IMR-90 (cell line): Measurements from ENCODE around the gene ALK. TPM values are rescaled to one million over a fixed set of nuclear protein-coding genes. Genes with fewer than 3 reads are reported as not detected.

Source experiments
- ATAC-seq: fragments of 200-7000 bp; cut with Tn5 transposase; 2 replicates; pipeline ENCODE4 v1.9.1; 2020; ENCODE audit warnings: low read depth, mild to moderate bottlenecking, moderate library complexity
- BruUV-seq: library from RNA; stranded (reverse); fragments of 400-500 nt; replicated peaks from 2 replicates; lab custom pipeline; 2021; lab: Mats Ljungman, UMichigan
- CTCF ChIA-PET: fragments of 300-600 bp; formaldehyde crosslinking; extraction: SDS; loops from one replicate; lab custom pipeline; 2021; ENCODE audit warnings: antibody characterized with exemption; lab: Yijun Ruan, JAX
- POLR2A ChIA-PET: fragments of 300-600 bp; sonication (Branson Sonifier 250); formaldehyde crosslinking; loops from one replicate; lab custom pipeline; 2022; ENCODE audit warnings: antibody characterized with exemption; ENCODE audit not compliant: unreplicated experiment; lab: Charles Lee
- DNase-seq: peaks from one replicate; pipeline ENCODE4 v3.0.0; 2013
- H2AFZ ChIP-seq: replicated peaks from 2 replicates; pipeline ENCODE3; 2013; ENCODE audit warnings: low read length, mild to moderate bottlenecking; ENCODE audit not compliant: poor library complexity
- H2AK5ac ChIP-seq: 2 replicates; pipeline ENCODE4 v1.6.1; 2013; ENCODE audit warnings: low read depth, low read length, inconsistent platforms
- H2AK9ac ChIP-seq: replicated peaks from 2 replicates; pipeline ENCODE3; 2013; ENCODE audit warnings: mild to moderate bottlenecking, low read depth, low read length, moderate library complexity; ENCODE audit not compliant: poor library complexity
- H2BK120ac ChIP-seq: 2 replicates; pipeline ENCODE4 v1.6.1; 2013; ENCODE audit warnings: low read depth, low read length, inconsistent platforms
- H2BK15ac ChIP-seq: 3 replicates; pipeline ENCODE4 v1.6.1; 2013; ENCODE audit warnings: low read depth, low read length, inconsistent platforms
- H2BK20ac ChIP-seq: 2 replicates; pipeline ENCODE4 v1.6.1; 2013; ENCODE audit warnings: low read depth, mild to moderate bottlenecking, inconsistent platforms, low read length, moderate library complexity
- H2BK5ac ChIP-seq: 2 replicates; pipeline ENCODE4 v1.6.1; 2013; ENCODE audit warnings: mild to moderate bottlenecking, low read depth, low read length, inconsistent platforms; ENCODE audit not compliant: poor library complexity, severe bottlenecking
- H3K14ac ChIP-seq: replicated peaks from 2 replicates; pipeline ENCODE4 v1.6.1; 2013; ENCODE audit warnings: low read depth, low read length, inconsistent platforms
- H3K18ac ChIP-seq: 2 replicates; pipeline ENCODE4 v1.6.1; 2013; ENCODE audit warnings: low read depth, low read length, control low read depth
- H3K23ac ChIP-seq: 2 replicates; pipeline ENCODE4 v1.6.1; 2013; ENCODE audit warnings: low read depth, low read length, inconsistent platforms
- H3K27ac ChIP-seq: 2 replicates; pipeline ENCODE4 v1.5.1; 2013; ENCODE audit warnings: mild to moderate bottlenecking, control low read depth, low read length; ENCODE audit not compliant: insufficient read depth
- H3K27me3 ChIP-seq: 2 replicates; pipeline ENCODE4 v1.6.1; 2013; ENCODE audit warnings: low read length; ENCODE audit not compliant: control insufficient read depth, insufficient read depth
- H3K36me3 ChIP-seq: 2 replicates; pipeline ENCODE4 v1.6.1; 2013; ENCODE audit warnings: low read length, mixed read lengths; ENCODE audit not compliant: control insufficient read depth, insufficient read depth
- H3K4ac ChIP-seq: 2 replicates; pipeline ENCODE4 v1.6.1; 2013; ENCODE audit warnings: low read depth, low read length, inconsistent platforms
- H3K4me1 ChIP-seq: 2 replicates; pipeline ENCODE4 v1.6.1; 2013; ENCODE audit warnings: low read length, mixed read lengths; ENCODE audit not compliant: control insufficient read depth, insufficient read depth
- H3K4me2 ChIP-seq: 2 replicates; pipeline ENCODE4 v1.6.1; 2013; ENCODE audit warnings: low read depth, mild to moderate bottlenecking, control low read depth, low read length, moderate library complexity
- H3K4me3 ChIP-seq: 2 replicates; pipeline ENCODE4 v1.5.1; 2013; ENCODE audit warnings: low read depth, mild to moderate bottlenecking, control low read depth, low read length, moderate library complexity; ENCODE audit not compliant: insufficient read depth
- H3K56ac ChIP-seq: 2 replicates; pipeline ENCODE4 v1.6.1; 2013; ENCODE audit warnings: low read length, inconsistent platforms; ENCODE audit not compliant: insufficient read depth; ENCODE audit errors: extremely low read depth
- H3K79me1 ChIP-seq, 2 experiments: 2 replicates each; pipeline ENCODE4 v1.6.1; 2013; ENCODE audit warnings: low read length in 2 of 2, inconsistent platforms in 1 of 2, low read depth in 1 of 2
- H3K9ac ChIP-seq: 2 replicates; pipeline ENCODE4 v1.6.1; 2013; ENCODE audit warnings: low read depth, low read length, control low read depth
- H3K9me1 ChIP-seq: 2 replicates; pipeline ENCODE4 v1.6.1; 2013; ENCODE audit warnings: low read length, inconsistent platforms; ENCODE audit not compliant: insufficient read depth
- H3K9me3 ChIP-seq: 2 replicates; pipeline ENCODE4 v1.6.1; 2013; ENCODE audit warnings: low read length; ENCODE audit not compliant: control insufficient read depth, insufficient read depth
- H4K20me1 ChIP-seq: 2 replicates; pipeline ENCODE4 v1.6.1; 2013; ENCODE audit warnings: low read length, inconsistent platforms; ENCODE audit not compliant: insufficient read depth
- H4K5ac ChIP-seq: 2 replicates; pipeline ENCODE4 v1.6.1; 2013; ENCODE audit warnings: mild to moderate bottlenecking, low read depth, low read length, control low read depth
- H4K8ac ChIP-seq, 2 experiments: 2 replicates each; pipeline ENCODE4 v1.6.1; 2013; ENCODE audit warnings: low read depth in 2 of 2, low read length in 2 of 2, control low read depth in 1 of 2, inconsistent platforms in 1 of 2
- H4K91ac ChIP-seq: 2 replicates; pipeline ENCODE4 v1.6.1; 2013; ENCODE audit warnings: low read depth, low read length, inconsistent platforms; ENCODE audit not compliant: insufficient read depth
- BHLHE40 ChIP-seq: fragments of 150-350 bp; IDR thresholded peaks from 2 replicates; pipeline ENCODE4 v1.6.1; 2016; ENCODE audit warnings: mild to moderate bottlenecking, low read depth, low read length
- CEBPB ChIP-seq: IDR thresholded peaks from 2 replicates; pipeline ENCODE4 v1.6.1; 2012; ENCODE audit warnings: low read depth, low read length, improper control_type of control experiment
- CHD1 ChIP-seq: IDR thresholded peaks from 2 replicates; pipeline ENCODE4 v1.6.1; 2012; ENCODE audit warnings: low read depth, low read length, improper control_type of control experiment
- FOS ChIP-seq: fragments of 150-350 bp; IDR thresholded peaks from 2 replicates; pipeline ENCODE4 v1.6.1; 2016; ENCODE audit warnings: low read depth, low read length
- MAFK ChIP-seq: IDR thresholded peaks from 2 replicates; pipeline ENCODE4 v1.6.1; 2012; ENCODE audit warnings: low read depth, low read length, improper control_type of control experiment
- MAZ ChIP-seq: IDR thresholded peaks from 2 replicates; pipeline ENCODE4 v1.6.1; 2012; ENCODE audit warnings: low read depth, mild to moderate bottlenecking, low read length, improper control_type of control experiment, moderate library complexity, borderline replicate concordance
- MXI1 ChIP-seq: IDR thresholded peaks from 2 replicates; pipeline ENCODE4 v1.6.1; 2012; ENCODE audit warnings: low read depth, mild to moderate bottlenecking, low read length, moderate library complexity, borderline replicate concordance
- NFE2L2 ChIP-seq: fragments of 150-350 bp; IDR thresholded peaks from 2 replicates; pipeline ENCODE4 v1.6.1; 2016; ENCODE audit warnings: low read depth, mild to moderate bottlenecking, low read length
- POLR2A ChIP-seq: IDR thresholded peaks from 2 replicates; pipeline ENCODE4 v1.6.1; 2012; ENCODE audit warnings: mild to moderate bottlenecking, low read depth, low read length
- RAD21 ChIP-seq: IDR thresholded peaks from 2 replicates; pipeline ENCODE4 v1.6.1; 2012; ENCODE audit warnings: low read length, improper control_type of control experiment
- RCOR1 ChIP-seq: IDR thresholded peaks from 2 replicates; pipeline ENCODE4 v1.6.1; 2012; ENCODE audit warnings: mild to moderate bottlenecking, low read length, improper control_type of control experiment; ENCODE audit not compliant: insufficient replicate concordance
- RFX5 ChIP-seq: IDR thresholded peaks from 2 replicates; pipeline ENCODE4 v1.8.0; 2012; ENCODE audit warnings: low read depth, mild to moderate bottlenecking, low read length, moderate library complexity
- SMC3 ChIP-seq: fragments of 150-350 bp; IDR thresholded peaks from 2 replicates; pipeline ENCODE4 v1.6.1; 2016; ENCODE audit warnings: low read depth, mild to moderate bottlenecking, antibody characterized with exemption, low read length, moderate library complexity
- WGBS, 2 experiments: methylation state at CpG; one replicate each; pipeline versions ENCODE4 v1.1.5 to v1.1.7; 2013; ENCODE audit warnings: missing lambda C conversion rate in 2 of 2; ENCODE audit not compliant: insufficient read length in 1 of 2; ENCODE audit errors: extremely low coverage in 2 of 2; 5-methylcytosine and 5-hydroxymethylcytosine counted together
- dilution Hi-C: fragments of 300-500 bp; cut with HindIII; formaldehyde crosslinking; loops from one replicate; pipeline ENCODE4 v1.14.3; 2018; ENCODE audit warnings: low sequenced_read_pairs; ENCODE audit not compliant: unreplicated experiment
- in situ Hi-C: fragments of 300-500 bp; cut with MboI; formaldehyde crosslinking; loops from 3 replicates; pipeline ENCODE4 v1.14.3; 2019; ENCODE audit warnings: low sequenced_read_pairs, inconsistent platforms, mixed read lengths
- intact Hi-C: fragments of 100-400 bp; cut with micrococcal nuclease; formaldehyde crosslinking; loops from 2 replicates; pipeline ENCODE4 v1.10.0; 2022
- polyA plus RNA-seq, 3 experiments: library from polyadenylated mRNA; depleted of rRNA; stranded (reverse); fragments of >200 nt; gene quantifications; 2 replicates each; pipeline ENCODE4 v1.2.3, GENCODE V29; 2012; ENCODE audit warnings: low replicate concordance in 1 of 3
- total RNA-seq: library from RNA; depleted of rRNA; stranded (reverse); fragments of >200 nt; gene quantifications from 2 replicates; pipeline ENCODE4 v1.2.3, GENCODE V29; 2012
- TF ChIP-seq, protein P1 (sequence below): conservative IDR thresholded peaks from 2 replicates; pipeline ENCODE4 v1.5.1; 2012; ENCODE audit warnings: mild to moderate bottlenecking, low read depth, low read length, improper control_type of control experiment
- TF ChIP-seq, protein P2 (sequence below): fragments of 150-350 bp; IDR thresholded peaks from 2 replicates; pipeline ENCODE4 v1.6.1; 2016; ENCODE audit warnings: low read depth, mild to moderate bottlenecking, low read length, moderate library complexity, borderline replicate concordance
- TF ChIP-seq, protein P3 (sequence below): fragments of 150-350 bp; IDR thresholded peaks from 2 replicates; pipeline ENCODE4 v1.6.1; 2017; ENCODE audit warnings: mild to moderate bottlenecking, antibody characterized with exemption, low read length, low read depth

ALK gene
- total and polyA plus RNA-seq, 2 of the 4 experiments (the other 2 are of a cell fraction) = not detected

DNA sequence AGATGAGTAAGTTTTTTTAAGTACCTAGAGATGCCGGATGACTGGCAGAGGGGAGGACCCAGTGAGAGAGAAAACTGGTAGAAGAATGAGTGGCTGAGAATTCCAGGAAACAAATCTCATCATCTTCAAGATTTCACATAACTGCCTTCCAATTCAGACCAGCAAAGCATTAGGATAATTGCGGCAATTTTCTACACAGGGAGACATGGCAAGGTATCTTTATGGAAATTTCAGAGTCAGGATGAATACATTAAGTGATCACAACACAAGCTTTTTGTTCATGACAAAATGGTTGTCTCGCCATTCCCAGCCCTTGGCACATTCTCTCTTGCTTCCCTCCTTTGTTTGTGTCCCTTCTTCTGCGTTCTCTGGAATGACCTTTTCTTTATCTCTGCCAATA lies 82.1 kb downstream of the ALK start:
- Histone ChIP-seq H3K4me1 (no peaks in the 10 kb centered on the region), H3K27ac (no peak overlapping the region), H3K23ac (no peak overlapping the region), H4K20me1 (no peaks in the 10 kb centered on the region), H3K4ac (no peak overlapping the region), H3K79me1 (no peaks in the 10 kb centered on the region), H4K91ac (no peak overlapping the region), H3K9me3 (no peaks in the 10 kb centered on the region), H3K56ac (no peak overlapping the region), H2AK9ac (no peak overlapping the region), H3K18ac (no peak overlapping the region), H4K5ac (no peak overlapping the region), H2AFZ (no peak overlapping the region), H3K9me1 (no peaks in the 10 kb centered on the region), H3K36me3 (no peaks in the 10 kb centered on the region), H3K4me3 (no peak overlapping the region), H3K27me3 (peaks cover 2% of the 10 kb centered on the region), H3K14ac (no peak overlapping the region), H2BK5ac (no peak overlapping the region), H4K8ac (no peak overlapping the region), H2BK120ac (no peak overlapping the region), H3K9ac (no peak overlapping the region), H2AK5ac (no peak overlapping the region), H3K4me2 (no peak overlapping the region), H2BK15ac (no peak overlapping the region), H2BK20ac (no peak overlapping the region)
- ATAC-seq (no peak), DNase-seq (no peak)
- WGBS, 2 experiments = no CpG with 5 or more reads among the region's 4 CpGs
- ChIA-PET CTCF (no interaction called here), POLR2A (no interaction called here)
- BruUV-seq = no TSS peak
- in situ Hi-C loops = loop anchor here (25.0 kb wide), 1 partner anchor 527 kb away; no protein-coding TSS in a partner anchor
- intact Hi-C loops = no loop called here
- dilution Hi-C loops = loop anchor here (25.0 kb wide), 1 partner anchor 877 kb away; no protein-coding TSS in a partner anchor
- TF ChIP-seq CHD1 = no peak
- TF ChIP-seq RCOR1 = no peak
- TF ChIP-seq POLR2A = no peak
- TF ChIP-seq, protein P1, sequence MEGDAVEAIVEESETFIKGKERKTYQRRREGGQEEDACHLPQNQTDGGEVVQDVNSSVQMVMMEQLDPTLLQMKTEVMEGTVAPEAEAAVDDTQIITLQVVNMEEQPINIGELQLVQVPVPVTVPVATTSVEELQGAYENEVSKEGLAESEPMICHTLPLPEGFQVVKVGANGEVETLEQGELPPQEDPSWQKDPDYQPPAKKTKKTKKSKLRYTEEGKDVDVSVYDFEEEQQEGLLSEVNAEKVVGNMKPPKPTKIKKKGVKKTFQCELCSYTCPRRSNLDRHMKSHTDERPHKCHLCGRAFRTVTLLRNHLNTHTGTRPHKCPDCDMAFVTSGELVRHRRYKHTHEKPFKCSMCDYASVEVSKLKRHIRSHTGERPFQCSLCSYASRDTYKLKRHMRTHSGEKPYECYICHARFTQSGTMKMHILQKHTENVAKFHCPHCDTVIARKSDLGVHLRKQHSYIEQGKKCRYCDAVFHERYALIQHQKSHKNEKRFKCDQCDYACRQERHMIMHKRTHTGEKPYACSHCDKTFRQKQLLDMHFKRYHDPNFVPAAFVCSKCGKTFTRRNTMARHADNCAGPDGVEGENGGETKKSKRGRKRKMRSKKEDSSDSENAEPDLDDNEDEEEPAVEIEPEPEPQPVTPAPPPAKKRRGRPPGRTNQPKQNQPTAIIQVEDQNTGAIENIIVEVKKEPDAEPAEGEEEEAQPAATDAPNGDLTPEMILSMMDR = no peak
- no peak for TF ChIP-seq NFE2L2
- no peak for TF ChIP-seq RFX5
- no peak for TF ChIP-seq MAZ
- TF ChIP-seq, protein P2, sequence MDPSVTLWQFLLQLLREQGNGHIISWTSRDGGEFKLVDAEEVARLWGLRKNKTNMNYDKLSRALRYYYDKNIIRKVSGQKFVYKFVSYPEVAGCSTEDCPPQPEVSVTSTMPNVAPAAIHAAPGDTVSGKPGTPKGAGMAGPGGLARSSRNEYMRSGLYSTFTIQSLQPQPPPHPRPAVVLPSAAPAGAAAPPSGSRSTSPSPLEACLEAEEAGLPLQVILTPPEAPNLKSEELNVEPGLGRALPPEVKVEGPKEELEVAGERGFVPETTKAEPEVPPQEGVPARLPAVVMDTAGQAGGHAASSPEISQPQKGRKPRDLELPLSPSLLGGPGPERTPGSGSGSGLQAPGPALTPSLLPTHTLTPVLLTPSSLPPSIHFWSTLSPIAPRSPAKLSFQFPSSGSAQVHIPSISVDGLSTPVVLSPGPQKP = no peak
- TF ChIP-seq CEBPB = no peak
- TF ChIP-seq RAD21 = no peak
- TF ChIP-seq MAFK = no peak
- no peak for TF ChIP-seq MXI1
- TF ChIP-seq SMC3 = no peak
- TF ChIP-seq FOS = no peak
- TF ChIP-seq BHLHE40 = no peak
- TF ChIP-seq, protein P3, sequence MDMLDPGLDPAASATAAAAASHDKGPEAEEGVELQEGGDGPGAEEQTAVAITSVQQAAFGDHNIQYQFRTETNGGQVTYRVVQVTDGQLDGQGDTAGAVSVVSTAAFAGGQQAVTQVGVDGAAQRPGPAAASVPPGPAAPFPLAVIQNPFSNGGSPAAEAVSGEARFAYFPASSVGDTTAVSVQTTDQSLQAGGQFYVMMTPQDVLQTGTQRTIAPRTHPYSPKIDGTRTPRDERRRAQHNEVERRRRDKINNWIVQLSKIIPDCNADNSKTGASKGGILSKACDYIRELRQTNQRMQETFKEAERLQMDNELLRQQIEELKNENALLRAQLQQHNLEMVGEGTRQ = no peak
